Mesothelial cell of epicardium (in vitro differentiated cells): Measurements from ENCODE around the gene ARMS2. TPM values are rescaled to one million over a fixed set of nuclear protein-coding genes. Genes with fewer than 3 reads are reported as not detected.

Experiments used
- DNase-seq, 2 experiments: peaks; one replicate each; pipeline ENCODE4 v3.0.0; 2021; ENCODE audit warnings: low spot score in 2 of 2; ENCODE audit not compliant: unreplicated experiment in 2 of 2
- H3K27ac Mint-ChIP-seq: 2 replicates; pipeline ENCODE4 v1.8.0; 2021; ENCODE audit warnings: mixed read lengths
- H3K27me3 Mint-ChIP-seq: 2 replicates; pipeline ENCODE4 v1.8.0; 2021; ENCODE audit warnings: low read depth, mixed read lengths
- H3K36me3 Mint-ChIP-seq: 2 replicates; pipeline ENCODE4 v1.8.0; 2021; ENCODE audit warnings: mixed read lengths
- H3K4me1 Mint-ChIP-seq: 2 replicates; pipeline ENCODE4 v1.8.0; 2021; ENCODE audit warnings: mixed read lengths
- H3K4me3 Mint-ChIP-seq: 2 replicates; pipeline ENCODE4 v1.8.0; 2021; ENCODE audit warnings: mild to moderate bottlenecking, moderate library complexity, mixed read lengths
- H3K9me3 Mint-ChIP-seq: 2 replicates; pipeline ENCODE4 v1.8.0; 2021; ENCODE audit warnings: mixed read lengths
- total RNA-seq: library from RNA; stranded (reverse); gene quantifications from 3 replicates; pipeline ENCODE4 v1.2.1, GENCODE V29; 2021
- TF ChIP-seq, protein P1 (sequence below): fragments of 200-600 bp; sonication (generic); IDR thresholded peaks from one replicate; pipeline ENCODE4 v1.5.0; 2021; ENCODE audit warnings: antibody characterized with exemption; ENCODE audit not compliant: unreplicated experiment

Gene ARMS2
- total RNA-seq, 1 donor from 2014 or later: not detected

DNA sequence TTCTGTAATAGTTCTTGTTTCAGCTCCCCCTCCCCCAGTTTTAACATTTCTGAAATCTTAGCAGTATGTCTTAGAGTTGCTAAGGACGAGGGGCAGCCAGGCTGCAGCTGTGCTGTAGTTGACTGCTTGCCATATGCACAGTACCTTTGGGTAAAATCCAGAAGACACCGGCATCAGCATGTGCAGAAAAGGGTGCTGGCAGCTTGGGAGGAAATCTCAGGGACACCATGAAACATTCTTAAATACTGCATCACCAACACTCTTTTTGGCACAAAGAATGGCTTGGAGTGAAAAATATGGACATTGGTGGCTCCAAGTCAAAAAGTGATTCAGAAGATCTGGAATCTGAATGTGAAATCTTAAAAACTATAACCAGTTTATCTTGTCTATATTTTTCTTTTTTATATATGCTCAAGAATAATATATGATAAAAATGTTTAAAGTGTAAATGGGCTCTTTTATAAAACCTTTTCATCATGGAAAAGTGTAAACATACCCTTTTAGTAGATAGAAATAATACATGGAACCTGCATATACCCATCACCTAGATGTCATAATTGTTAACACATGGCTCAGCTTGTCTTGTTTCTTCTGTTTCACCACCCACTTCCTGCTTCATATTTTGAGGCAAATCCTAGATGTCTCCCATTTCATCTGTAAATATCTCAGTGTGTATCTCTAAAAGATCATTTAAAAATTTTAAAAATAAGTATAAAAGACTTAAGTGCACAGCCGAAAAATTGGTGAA, 34.4 kb upstream of the ARMS2 start:
- no peak overlapping the region for H3K4me3 Mint-ChIP-seq
- H3K9me3 Mint-ChIP-seq: no peaks in the 10 kb centered on the region
- H3K27me3 Mint-ChIP-seq: no peaks in the 10 kb centered on the region
- peaks cover 2% of the 10 kb centered on the region for H3K4me1 Mint-ChIP-seq
- H3K27ac Mint-ChIP-seq: no peak overlapping the region
- DNase-seq: no peak
- TF ChIP-seq, protein P1, sequence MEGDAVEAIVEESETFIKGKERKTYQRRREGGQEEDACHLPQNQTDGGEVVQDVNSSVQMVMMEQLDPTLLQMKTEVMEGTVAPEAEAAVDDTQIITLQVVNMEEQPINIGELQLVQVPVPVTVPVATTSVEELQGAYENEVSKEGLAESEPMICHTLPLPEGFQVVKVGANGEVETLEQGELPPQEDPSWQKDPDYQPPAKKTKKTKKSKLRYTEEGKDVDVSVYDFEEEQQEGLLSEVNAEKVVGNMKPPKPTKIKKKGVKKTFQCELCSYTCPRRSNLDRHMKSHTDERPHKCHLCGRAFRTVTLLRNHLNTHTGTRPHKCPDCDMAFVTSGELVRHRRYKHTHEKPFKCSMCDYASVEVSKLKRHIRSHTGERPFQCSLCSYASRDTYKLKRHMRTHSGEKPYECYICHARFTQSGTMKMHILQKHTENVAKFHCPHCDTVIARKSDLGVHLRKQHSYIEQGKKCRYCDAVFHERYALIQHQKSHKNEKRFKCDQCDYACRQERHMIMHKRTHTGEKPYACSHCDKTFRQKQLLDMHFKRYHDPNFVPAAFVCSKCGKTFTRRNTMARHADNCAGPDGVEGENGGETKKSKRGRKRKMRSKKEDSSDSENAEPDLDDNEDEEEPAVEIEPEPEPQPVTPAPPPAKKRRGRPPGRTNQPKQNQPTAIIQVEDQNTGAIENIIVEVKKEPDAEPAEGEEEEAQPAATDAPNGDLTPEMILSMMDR: no peak
- H3K36me3 Mint-ChIP-seq: peaks cover 23% of the 10 kb centered on the region

DNA sequence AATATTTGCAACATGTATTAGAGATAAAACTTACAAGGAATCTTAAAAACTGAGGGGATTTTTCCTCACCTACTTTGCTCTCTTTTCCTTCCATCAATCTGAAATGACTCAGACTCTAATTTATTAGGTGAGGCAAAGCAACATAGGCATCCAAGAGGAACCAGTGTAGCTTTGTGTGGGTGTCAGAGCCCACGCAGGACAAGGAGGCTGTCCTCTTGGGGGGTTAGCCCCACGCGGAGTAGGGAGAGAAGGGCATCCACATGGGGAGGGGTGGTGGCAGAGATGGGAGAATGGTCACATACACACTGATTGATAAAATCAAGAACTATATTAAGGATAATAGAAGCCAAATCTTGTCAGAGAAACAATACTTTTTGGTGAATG, 33.8 kb upstream of the ARMS2 start:
- no peaks in the 10 kb centered on the region for H3K9me3 Mint-ChIP-seq
- no peaks in the 10 kb centered on the region for H3K27me3 Mint-ChIP-seq
- H3K36me3 Mint-ChIP-seq: peaks cover 23% of the 10 kb centered on the region
- DNase-seq: no peak
- TF ChIP-seq, protein P1: no peak
- H3K4me1 Mint-ChIP-seq: peaks cover 2% of the 10 kb centered on the region
- H3K27ac Mint-ChIP-seq: peak overlapping the region; percentile 37
- H3K4me3 Mint-ChIP-seq: no peak overlapping the region

GRCh38 chr10:122421054-122421625, 33.3 kb upstream of the ARMS2 start:
- H3K4me3 Mint-ChIP-seq: no peak overlapping the region
- H3K9me3 Mint-ChIP-seq: no peaks in the 10 kb centered on the region
- H3K36me3 Mint-ChIP-seq: peaks cover 21% of the 10 kb centered on the region
- DNase-seq: no peak
- peak overlapping the region; percentile 5 for H3K27ac Mint-ChIP-seq
- no peaks in the 10 kb centered on the region for H3K27me3 Mint-ChIP-seq
- TF ChIP-seq, protein P1: no peak
- H3K4me1 Mint-ChIP-seq: peaks cover 2% of the 10 kb centered on the region

GRCh38 chr10:122421742-122422141, 32.7 kb upstream of the ARMS2 start:
- peaks cover 2% of the 10 kb centered on the region for H3K4me1 Mint-ChIP-seq
- TF ChIP-seq, protein P1: no peak
- no peak overlapping the region for H3K27ac Mint-ChIP-seq
- DNase-seq: no peak
- peaks cover 18% of the 10 kb centered on the region for H3K36me3 Mint-ChIP-seq
- H3K4me3 Mint-ChIP-seq: no peak overlapping the region
- no peaks in the 10 kb centered on the region for H3K27me3 Mint-ChIP-seq
- no peaks in the 10 kb centered on the region for H3K9me3 Mint-ChIP-seq

DNA sequence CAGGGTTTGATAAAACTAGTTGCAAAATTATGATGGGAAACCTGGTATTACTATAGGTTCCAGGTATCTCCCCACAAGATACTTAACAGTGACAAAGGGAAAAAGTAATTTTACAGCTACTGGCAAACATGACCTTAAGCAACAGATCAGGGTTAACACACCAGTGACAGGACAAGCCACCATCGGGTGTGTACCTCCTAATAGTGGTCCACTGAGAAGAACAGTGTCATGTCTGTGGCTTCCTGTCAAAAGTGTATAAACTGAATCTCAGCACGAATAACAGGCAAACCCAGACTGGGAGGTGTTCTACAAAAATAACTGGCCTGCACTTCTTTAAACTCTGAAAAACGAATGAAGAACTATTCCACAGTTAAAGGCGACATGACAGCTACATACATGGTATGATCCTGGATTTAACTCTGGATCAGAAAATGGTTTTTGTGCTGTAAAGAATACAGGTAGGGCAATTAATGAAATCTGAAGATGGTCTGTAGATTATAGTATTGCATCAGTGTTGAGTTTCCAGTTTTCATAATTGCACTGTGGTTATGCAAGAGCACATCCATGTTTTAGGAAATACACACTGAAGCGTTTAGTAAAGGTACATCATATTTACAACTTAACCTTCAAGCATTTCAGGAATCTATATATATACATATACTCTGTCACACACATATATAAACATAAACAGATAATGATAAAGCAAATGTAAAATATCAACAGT, 32.0 kb upstream of the ARMS2 start:
- Mint-ChIP-seq H3K9me3 (no peaks in the 10 kb centered on the region), H3K27ac (no peak overlapping the region), H3K36me3 (peaks cover 19% of the 10 kb centered on the region), H3K27me3 (no peaks in the 10 kb centered on the region), H3K4me3 (no peak overlapping the region), H3K4me1 (peaks cover 2% of the 10 kb centered on the region)
- TF ChIP-seq, protein P1: no peak
- no peak for DNase-seq
